HG03565 (cell line): ENCODE results near the gene BACH2.
"Not testable (repeated sequence)": the region's sequence is repeated elsewhere in the genome, so short reads cannot be mapped to it uniquely, and the experiment has no call there.

Experiments
- ATAC-seq: cut with Tn5 transposase; IDR thresholded peaks from one replicate; pipeline ENCODE4 v1.9.1; 2021; ENCODE audit warnings: mild to moderate bottlenecking, moderate library complexity; ENCODE audit not compliant: unreplicated experiment

BACH2 gene

DNA sequence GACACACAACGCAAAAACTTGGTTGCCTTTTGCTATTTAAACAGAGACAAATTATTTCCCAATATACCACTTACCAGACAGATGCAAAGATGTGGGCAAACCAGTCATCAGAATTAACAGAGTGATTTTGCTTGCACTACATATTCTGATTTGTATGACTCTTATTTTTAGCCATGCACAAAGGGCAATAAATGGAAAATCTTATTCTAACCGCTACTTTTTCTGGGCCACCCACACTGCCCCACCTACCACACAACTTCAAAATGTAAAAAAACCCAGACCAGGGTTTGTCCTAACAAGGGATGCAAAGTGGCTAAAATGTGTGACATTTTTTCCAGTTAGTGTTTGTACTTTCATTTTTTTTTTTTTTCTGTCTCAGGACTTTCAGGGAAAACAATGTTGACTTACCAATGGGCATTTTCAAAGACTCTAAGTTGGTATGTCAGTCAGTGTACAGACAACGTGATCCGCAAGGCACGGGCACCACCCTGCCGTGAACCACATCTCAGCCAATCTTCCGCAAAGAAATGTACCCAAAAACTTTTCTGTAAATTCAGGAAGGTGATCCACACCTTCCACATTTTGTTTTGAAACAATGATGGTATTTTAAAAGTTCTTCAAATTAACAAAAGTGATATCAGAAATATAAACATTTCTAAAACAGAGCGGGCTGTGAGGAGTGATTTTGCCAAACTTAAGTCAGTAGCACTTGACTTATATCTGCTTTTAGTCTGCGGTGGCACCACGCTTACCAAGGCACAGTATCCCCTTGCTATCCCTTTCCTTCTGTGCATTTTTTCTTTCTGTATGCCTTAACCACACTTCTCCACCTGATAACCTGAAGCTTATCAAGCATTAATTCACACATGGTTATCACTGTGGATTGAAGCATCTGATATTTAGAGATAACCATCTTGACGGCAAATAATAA lies 216.8 kb downstream of the BACH2 start:
- ATAC-seq = no peak

DNA sequence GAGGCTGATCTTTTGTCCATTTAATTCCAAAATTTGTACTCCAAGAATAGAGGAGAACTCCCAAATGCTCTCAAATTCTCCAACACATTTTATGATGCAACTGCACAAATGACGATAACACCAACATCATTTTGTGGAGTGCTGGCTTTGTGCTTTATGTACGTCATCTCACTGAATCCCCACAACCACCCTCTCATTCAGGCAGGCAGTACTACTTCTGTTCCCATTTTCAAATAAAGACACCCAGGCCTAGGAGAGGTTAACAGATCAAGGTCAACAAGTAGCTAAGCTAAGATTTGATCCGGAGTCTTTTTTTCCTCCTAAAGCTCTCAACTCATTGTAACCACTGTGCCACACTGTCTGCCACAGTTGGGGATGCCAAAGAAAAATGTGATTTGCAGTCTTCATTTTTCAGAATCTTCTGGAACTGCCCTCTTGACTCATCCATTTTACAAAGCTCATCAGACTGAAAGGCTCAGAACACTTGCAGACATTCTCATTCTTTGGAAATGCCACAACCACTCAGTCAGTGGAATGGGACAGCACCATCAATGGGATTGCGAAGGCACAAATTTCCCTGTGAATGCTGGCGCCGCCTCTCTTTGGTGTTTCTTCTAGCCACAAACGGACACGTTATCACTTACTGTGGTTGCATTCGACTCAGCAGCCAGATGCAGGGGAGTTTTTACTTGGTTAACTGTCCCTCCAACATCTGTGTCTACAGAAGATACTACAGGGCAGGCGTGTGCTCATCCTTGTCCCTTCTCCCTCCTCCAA lies 217.9 kb downstream of the BACH2 start:
- ATAC-seq = no peak

DNA sequence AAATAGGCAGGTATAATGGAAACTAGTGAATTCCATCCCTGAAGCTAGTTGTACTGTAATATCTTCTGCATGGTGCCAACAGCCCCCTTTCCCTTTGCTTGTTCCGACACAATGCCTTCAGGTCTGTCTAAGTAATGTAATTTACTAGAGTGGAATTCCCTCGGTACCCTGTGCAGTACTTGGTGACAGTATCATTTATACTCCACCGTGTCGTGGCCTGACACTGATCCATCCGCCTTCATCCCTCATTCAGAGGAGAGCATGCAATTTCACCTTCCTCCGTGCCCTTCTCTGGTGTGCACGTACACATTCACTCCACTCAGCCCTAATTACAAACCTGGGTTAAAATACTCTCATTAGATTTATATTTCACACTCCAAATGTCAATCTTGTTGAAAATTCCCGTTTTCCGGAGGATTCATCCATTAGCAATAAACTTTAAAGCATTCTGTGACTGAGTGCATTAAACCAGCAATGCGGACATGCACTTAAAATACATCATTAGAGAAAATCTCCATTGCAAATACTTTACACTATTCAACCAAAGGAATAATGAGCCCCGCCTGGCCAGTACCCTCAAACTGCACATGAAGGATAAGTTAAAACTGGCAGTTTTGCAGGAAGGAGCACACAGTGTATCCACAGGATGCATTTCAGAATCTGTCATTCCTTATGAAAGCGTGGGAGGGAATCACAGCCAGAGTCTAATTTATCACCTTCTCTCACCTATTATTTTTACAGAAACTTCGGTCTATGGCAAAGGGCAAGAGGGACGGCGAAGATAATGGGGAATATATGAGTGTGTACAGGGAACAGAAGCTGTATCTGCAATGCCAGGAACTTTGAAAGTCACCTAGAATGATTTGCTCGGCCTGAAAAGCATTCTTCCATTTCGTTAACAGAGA lies 219.9 kb downstream of the BACH2 start:
- ATAC-seq = no peak

- ATAC-seq = no peak
Measured at GRCh38 chr6:90074161-90074850, 222.3 kb downstream of the BACH2 start.

DNA sequence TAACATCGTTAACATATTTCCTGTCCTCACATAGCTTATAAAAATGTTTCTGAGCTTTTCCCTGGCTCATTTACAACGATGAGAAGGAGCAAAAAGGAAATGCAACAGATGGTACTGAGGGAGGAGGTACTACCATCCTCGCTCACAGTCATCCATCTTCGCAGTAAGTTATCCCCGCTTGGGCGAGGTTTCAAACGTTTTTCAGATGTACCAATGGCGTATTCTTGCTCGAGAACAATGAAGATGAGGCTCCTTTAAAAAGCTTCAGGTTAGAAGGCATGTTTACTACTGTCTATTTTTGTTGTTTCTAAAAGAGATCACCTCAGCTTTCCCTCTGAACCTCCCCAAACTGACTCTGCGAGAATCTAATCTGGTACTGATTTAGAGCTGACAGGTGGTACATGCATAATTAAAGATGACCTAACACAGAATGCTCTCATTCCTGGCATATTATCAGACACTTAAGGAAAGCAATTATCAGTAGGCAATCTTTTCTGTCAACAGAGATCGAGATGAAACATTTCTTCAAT lies 223.6 kb downstream of the BACH2 start:
- ATAC-seq = no peak

DNA sequence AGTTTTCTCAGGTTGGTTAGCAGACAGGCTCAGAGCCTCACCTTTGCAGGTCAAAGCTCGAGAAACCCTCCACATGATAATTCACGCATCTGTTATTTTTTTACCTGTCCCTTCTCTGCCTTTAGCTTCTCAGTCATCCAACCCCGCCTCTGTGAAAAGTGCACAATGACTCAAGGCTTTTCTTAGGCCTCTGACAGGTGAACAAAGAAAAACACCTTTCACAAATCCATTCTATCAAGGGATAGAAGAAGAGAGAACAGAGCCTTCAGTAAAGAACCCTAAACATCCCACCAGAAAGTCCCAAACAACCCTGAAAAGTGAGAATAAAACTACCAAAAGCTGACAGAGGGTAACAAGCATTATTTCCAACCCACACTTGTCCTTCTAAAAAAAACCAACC lies 224.1 kb downstream of the BACH2 start:
- ATAC-seq = no peak

- no peak for ATAC-seq
Measured at GRCh38 chr6:90068703-90069523, 227.7 kb downstream of the BACH2 start.

GRCh38 chr6:90068264-90068663 lies 228.4 kb downstream of the BACH2 start:
- ATAC-seq = no peak

DNA sequence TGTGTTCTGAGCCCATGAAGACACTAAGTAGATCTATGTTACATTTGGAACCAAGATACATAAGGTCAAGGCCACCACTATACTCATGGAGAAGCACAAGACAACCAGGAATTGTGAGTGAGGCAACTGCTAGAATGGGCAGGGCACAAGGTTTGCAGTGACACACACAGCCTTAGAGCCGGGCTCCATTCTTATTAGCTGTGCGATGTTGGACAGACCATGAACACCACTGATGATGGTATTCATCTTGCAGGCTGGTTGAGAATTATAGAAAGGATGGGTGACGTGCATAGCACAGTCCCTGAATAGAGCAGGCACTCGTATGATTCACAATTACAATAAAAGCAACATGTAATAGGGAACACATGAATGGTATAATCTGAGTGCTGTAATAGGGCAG lies 229.9 kb downstream of the BACH2 start:
- no peak for ATAC-seq

DNA sequence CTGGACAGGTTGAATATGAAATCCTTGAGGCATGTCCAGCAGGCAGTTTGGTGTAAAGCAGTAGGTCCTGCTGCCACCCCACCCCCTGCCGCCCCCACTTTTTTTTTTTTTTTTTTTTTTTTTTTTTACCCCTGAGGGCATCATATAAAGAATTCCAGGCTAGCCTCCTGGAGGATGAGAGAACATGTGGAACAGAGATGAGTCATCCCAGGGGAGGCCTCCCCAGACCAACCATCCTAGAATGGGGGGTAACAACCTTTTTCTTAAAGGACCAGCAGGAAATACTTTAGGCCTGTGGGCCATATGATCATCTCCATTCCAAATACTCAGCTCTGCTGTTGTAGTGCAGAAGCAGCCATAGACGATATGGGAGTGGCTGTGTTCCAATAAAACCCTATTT lies 231.5 kb downstream of the BACH2 start:
- ATAC-seq = no peak

GRCh38 chr6:90062667-90063066 lies 234.0 kb downstream of the BACH2 start:
- ATAC-seq = no peak

GRCh38 chr6:90062051-90062450 lies 234.6 kb downstream of the BACH2 start:
- ATAC-seq = no peak

DNA sequence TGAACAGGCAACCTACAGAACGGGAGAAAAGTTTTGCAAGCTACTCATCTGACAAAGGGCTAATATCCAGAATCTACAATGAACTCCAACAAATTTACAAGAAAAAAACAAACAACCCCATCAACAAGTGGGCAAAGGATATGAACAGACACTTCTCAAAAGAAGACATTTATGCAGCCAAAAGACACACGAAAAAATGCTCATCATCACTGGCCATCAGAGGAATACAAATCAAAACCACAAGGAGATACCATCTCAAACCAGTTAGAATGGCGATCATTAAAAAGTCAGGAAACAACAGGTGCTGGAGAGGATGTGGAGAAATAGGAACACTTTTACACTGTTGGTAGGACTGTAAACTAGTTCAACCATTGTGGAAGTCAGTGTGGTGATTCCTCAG lies 237.5 kb downstream of the BACH2 start:
- not testable (repeated sequence) for ATAC-seq

DNA sequence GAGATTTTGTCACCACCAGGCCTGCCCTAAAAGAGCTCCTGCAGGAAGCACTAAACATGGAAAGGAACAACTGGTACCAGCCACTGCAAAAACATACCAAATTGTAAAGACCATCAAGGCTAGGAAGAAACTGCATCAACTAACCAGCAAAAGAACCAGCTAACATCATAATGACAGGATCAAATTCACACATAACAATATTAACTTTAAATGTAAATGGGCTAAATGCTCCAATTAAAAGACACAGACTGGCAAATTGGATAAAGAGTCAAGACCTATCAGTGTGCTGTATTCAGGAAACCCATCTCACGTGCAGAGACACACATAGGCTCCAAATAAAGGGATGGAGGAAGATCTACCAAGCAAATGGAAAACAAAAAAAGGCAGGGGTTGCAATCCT lies 240.7 kb downstream of the BACH2 start:
- ATAC-seq = not testable (repeated sequence)

GRCh38 chr6:90054193-90054592 lies 242.4 kb downstream of the BACH2 start:
- ATAC-seq = not testable (repeated sequence)

GRCh38 chr6:90053614-90054013 lies 243.0 kb downstream of the BACH2 start:
- no peak for ATAC-seq

DNA sequence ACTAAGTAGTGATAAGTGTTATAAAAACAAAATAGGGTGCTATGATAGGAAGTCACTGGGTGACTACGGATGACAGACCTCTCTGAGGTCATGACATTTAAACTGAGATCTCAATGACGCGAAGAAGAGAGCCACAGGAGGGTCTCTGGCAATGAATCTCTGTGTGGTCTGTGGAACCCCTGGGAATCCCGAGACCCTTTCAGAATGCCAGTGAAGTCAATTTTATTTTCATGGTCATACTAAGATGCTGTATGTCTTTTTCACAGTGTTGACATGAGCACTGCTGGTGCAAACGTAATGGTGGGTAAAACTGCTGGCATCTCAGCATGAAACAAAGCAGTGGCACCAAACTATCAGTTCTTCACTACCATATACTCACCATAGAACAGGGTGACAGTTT lies 247.3 kb downstream of the BACH2 start:
- ATAC-seq = no peak

DNA sequence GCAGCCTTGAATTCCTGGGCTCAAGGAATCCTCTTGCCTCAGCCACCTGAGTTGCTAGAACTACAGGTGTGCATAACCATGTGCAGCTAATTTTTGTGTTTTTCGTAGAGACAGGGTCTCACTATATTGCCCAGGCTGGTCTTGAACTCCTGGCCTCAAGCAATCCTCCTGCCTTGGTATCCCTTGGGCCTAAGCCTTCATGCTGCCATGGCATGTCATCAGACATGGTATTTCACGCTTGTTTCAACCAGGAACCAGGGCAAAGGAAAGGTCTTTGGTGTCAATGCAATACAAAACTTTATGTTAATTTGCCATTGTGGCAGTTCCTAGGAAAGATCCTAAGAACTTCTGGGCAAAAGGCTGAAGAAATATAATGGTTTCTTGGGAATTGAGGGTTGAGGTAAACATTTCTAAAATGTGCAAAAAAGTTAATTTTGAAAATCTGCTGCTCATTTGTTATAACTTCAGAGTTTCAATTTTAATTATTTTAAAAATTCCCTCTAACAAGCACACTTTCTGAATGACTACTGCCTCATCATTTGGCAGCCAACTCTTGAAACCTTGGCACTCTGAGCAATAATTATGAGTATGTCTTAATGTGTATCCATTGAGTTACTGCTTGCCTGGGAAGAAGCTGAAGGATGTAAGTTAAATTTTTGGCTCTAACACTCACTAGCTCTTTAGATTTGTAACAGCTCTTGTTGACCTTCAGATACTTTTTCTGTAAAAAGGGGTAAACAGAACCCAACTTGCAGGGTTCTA lies 248.3 kb downstream of the BACH2 start:
- no peak for ATAC-seq

DNA sequence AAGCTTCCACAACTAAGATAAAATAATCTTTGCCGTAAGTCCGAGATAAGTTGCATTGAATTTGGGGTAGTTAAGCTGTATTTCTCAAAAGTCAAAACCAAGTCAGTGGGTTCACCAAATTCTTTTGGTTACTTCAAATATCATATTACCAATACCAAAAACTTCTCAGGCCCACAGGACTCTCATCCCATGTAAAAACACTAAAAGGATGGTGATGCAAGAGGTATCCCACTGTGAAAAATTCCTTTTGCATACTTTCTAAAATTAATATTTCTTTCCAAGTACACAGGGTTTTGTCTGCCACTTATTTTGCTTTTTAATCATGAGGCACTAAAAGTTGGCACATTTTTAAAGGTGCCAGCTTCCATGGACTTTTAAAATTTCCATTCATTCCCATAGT lies 251.1 kb downstream of the BACH2 start:
- ATAC-seq = no peak
